ENCODE data around the gene CCDC142. TPM values are rescaled to one million over a fixed set of nuclear protein-coding genes. Genes with fewer than 3 reads are reported as not detected.
"Not testable (repeated sequence)": the region's sequence is repeated elsewhere in the genome, so short reads cannot be mapped to it uniquely, and the experiment has no call there.

Gene CCDC142
- total and polyA plus RNA-seq, 8 donors: 4.9 to 14.0 (median 6.0) TPM

DNA sequence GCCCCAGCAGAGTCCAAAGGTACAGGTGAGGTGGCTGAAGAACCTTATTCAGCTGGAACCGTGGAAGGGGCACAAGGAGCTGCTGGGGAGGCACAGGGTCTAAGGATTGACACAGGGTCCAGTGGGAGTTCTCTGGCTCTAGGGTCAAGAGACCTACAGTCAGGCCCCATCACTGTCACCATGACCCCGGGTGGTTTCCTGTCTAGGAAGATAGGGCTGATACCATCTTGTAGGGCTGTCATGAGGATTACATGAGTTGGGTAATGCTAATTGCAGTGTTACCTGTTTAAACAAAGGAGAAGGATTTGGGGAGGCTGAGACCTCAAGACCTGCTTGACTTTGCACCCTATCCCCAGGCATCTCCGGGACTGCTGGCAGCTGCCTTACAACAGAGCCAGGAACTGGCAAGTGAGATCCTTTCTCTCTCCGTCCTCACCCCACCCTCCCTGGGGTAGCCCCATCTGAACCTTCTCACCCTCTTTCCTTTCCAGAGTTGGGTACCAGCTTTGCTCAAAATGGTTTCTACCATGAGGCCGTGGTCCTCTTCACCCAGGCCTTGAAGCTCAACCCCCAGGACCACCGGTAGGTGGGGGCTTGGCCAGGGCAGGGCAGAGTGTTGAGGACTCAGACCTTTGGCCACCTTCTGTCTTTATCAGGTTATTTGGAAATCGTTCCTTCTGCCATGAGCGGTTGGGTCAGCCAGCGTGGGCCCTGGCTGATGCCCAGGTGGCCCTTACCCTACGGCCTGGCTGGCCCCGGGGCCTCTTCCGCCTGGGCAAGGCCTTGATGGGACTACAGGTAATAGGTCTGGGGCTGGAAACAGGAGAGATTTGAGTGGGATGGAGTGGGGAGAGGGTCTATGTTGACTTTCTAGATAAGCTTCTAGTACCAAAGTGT is 9.1 kb upstream of the CCDC142 start:
- no peak for TF ChIP-seq CTCF (IDR thresholded peaks at IDR 0.05)
- Histone ChIP-seq H3K27ac (no peak overlapping the region), H3K36me3 (peaks cover 0 to 24% (median 14%) of the 10 kb centered on the region in 3 donors), H3K4me3 (no peak overlapping the region), H3K9me3 (no peaks in the 10 kb centered on the region), H3K27me3 (no peaks in the 10 kb centered on the region), H3K4me1 (no peaks in the 10 kb centered on the region)
- WGBS, 2 donors: 86 to 93% methylated on average over 12 of the region's 12 CpGs
- no peak for FAIRE-seq
- no peak for DNase-seq
- intact Hi-C loops (cut with DNase I): no loop called here
- no peak for ATAC-seq

DNA sequence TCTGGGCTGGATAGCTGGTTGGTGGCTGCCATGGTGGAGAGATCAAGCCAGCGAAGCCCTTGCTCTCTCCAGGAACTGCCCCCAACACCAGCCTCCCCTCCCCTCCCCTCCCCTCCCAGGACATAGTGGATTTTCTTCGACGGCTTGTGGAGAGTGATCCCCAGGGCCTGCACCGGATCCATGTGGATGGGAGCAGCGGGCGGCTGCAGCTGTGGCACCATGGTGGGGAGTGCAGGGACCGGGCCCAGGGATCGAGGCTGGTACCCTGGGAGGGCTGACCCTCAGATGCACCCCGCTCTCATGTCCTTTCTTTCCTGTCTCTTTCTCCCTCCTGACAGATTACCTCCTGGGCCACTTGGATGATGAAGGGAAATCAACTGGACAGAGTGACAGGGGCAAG is 7.1 kb upstream of the CCDC142 start:
- no peak for TF ChIP-seq CTCF (IDR thresholded peaks at IDR 0.05)
- Histone ChIP-seq H3K9me3 (no peaks in the 10 kb centered on the region), H3K27ac (no peak overlapping the region), H3K27me3 (no peaks in the 10 kb centered on the region), H3K4me1 (no peaks in the 10 kb centered on the region), H3K4me3 (no peak overlapping the region), H3K36me3 (peaks cover 0 to 24% (median 14%) of the 10 kb centered on the region in 3 donors)
- ATAC-seq (no peak), FAIRE-seq (no peak), DNase-seq (no peak)
- 94 to 100% methylated on average over 6 to 9 of the region's 9 CpGs for WGBS, 2 donors
- intact Hi-C loops (cut with DNase I): no loop called here

- no peak for TF ChIP-seq CTCF (IDR thresholded peaks at IDR 0.05)
- DNase-seq: no peak
Measured at GRCh38 chr2:74488643-74489481, 6.1 kb upstream of the CCDC142 start.

GRCh38 chr2:74486141-74486540 is 3.3 kb upstream of the CCDC142 start:
- peaks cover 5 to 13% (median 5%) of the 10 kb centered on the region in 3 donors for H3K4me1 ChIP-seq
- H3K9me3 ChIP-seq: no peaks in the 10 kb centered on the region
- no peak for TF ChIP-seq CTCF (IDR thresholded peaks at IDR 0.05)
- FAIRE-seq (no peak), DNase-seq (no peak), ATAC-seq (no peak)
- H3K27me3 ChIP-seq: no peaks in the 10 kb centered on the region
- WGBS, 2 donors: 73 to 81% methylated on average over 2 of the region's 2 CpGs
- no peak overlapping the region for H3K4me3 ChIP-seq
- H3K27ac ChIP-seq: no peak overlapping the region
- H3K36me3 ChIP-seq: peaks cover 0 to 10% (median 7%) of the 10 kb centered on the region in 3 donors
- intact Hi-C loops (cut with DNase I): no loop called here

More at GRCh38 chr2:74488643-74489481, 6.1 kb upstream of the CCDC142 start:
- Histone ChIP-seq H3K36me3 (peaks cover 0 to 24% (median 14%) of the 10 kb centered on the region in 3 donors), H3K27me3 (no peaks in the 10 kb centered on the region), H3K4me1 (peaks cover 0 to 2% (median 0%) of the 10 kb centered on the region in 3 donors), H3K4me3 (no peak overlapping the region), H3K9me3 (no peaks in the 10 kb centered on the region), H3K27ac (no peak overlapping the region)
- intact Hi-C loops (cut with DNase I): no loop called here
- FAIRE-seq (no peak), ATAC-seq (no peak)
- 83 to 90% methylated on average over 9 of the region's 9 CpGs for WGBS, 2 donors

DNA sequence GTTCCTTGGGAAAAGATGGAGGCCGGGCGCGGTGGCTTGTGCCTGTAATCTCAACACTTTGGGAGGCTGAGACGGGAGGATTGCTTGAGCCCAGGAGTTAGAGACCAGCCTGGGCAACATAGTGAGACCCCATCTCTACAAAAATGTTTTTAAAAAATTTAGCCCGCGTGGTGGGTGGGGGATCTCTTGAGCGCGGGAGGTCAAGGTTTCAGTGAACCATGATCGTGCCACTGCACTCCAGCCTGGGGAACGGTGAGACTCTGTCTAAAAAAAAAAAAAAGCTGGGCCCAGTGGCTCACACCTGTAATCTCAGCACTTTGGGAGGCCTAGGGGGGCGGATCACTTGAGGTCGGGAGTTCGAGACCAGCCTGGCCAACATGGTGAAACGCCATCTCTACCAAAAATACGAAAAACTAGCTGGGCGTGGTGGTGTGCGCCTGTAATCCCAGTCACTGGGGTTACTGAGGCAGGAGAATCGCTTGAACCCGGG is 922 bp upstream of the CCDC142 start:
- not testable (repeated sequence) for DNase-seq, ATAC-seq, FAIRE-seq, H3K9me3 ChIP-seq, H3K27me3 ChIP-seq, H3K27ac ChIP-seq, H3K36me3 ChIP-seq
- Histone ChIP-seq H3K4me3 (peak overlapping the region; percentile 58 to 94 (median 78)), H3K4me1 (peaks cover 5 to 18% (median 11%) of the 10 kb centered on the region in 3 donors)
- WGBS, 2 donors: 65 to 72% methylated on average over 19 of the region's 19 CpGs
- intact Hi-C loops (cut with DNase I): loop anchor here in 1 of 3 donors (5.0 kb wide), 1 partner anchor 104 kb away; no protein-coding TSS in a partner anchor

Data from pancreas (tissue), 10 donors.